Activated CD8-positive, alpha-beta memory T cell treated with anti-CD3 and anti-CD28 coated beads, Interleukin-2, amount 50 U/mL, for 1 hour (primary cell): Measurements from ENCODE around the gene HIPK1.

Source experiments
- DNase-seq: peaks from one replicate; pipeline ENCODE4 v3.0.0-alpha.2; 2020; ENCODE audit errors: extremely low read depth

HIPK1 gene

GRCh38 chr1:113928941-113929749 is at the start of gene HIPK1:
TSS of gene HIPK1 (plus strand) at chr1:113929324.
- DNase-seq: peak; percentile 84

GRCh38 chr1:113879739-113880038 is 49.4 kb upstream of the HIPK1 start:
- DNase-seq: no peak

GRCh38 chr1:113881661-113882060 is 47.5 kb upstream of the HIPK1 start:
- DNase-seq: no peak

GRCh38 chr1:113886417-113887401 is 42.4 kb upstream of the HIPK1 start:
- DNase-seq: no peak

GRCh38 chr1:113887402-113888175 is 41.5 kb upstream of the HIPK1 start, which contains the start of gene BCL2L15:
TSS of gene BCL2L15 (minus strand) at chr1:113887581. CDS start at chr1:113887375, 206 bp downstream.
- DNase-seq: no peak

GRCh38 chr1:113890816-113891215 is 38.3 kb upstream of the HIPK1 start:
- no peak for DNase-seq

- DNase-seq: no peak
These were observed 37.4 kb upstream of the HIPK1 start for GRCh38 chr1:113891631-113892220.

GRCh38 chr1:113893267-113893666 is 35.9 kb upstream of the HIPK1 start:
- no peak for DNase-seq

GRCh38 chr1:113895098-113895497 is 34.0 kb upstream of the HIPK1 start:
- no peak for DNase-seq

GRCh38 chr1:113895961-113896360 is 33.2 kb upstream of the HIPK1 start:
- no peak for DNase-seq

GRCh38 chr1:113898241-113898814 is 30.8 kb upstream of the HIPK1 start:
- no peak for DNase-seq

- DNase-seq: no peak
These were observed 30.0 kb upstream of the HIPK1 start for GRCh38 chr1:113899111-113899510.

GRCh38 chr1:113901191-113901590 is 27.9 kb upstream of the HIPK1 start:
- no peak for DNase-seq

GRCh38 chr1:113903501-113904292 is 25.4 kb upstream of the HIPK1 start:
- DNase-seq: no peak

GRCh38 chr1:113904293-113904673 is 24.8 kb upstream of the HIPK1 start:
- peak; percentile 30 for DNase-seq

- peak; percentile 97 for DNase-seq
These were observed 24.3 kb upstream of the HIPK1 start, which contains the start of the genes AP4B1 and DCLRE1B for GRCh38 chr1:113904674-113905434. TSS of gene AP4B1 (minus strand) at chr1:113904799. CDS start at chr1:113904717, 82 bp downstream. TSS of gene DCLRE1B (plus strand) at chr1:113905326. CDS start at chr1:113905587, 261 bp downstream.

- DNase-seq: no peak
These were observed 23.7 kb upstream of the HIPK1 start for GRCh38 chr1:113905435-113905861.

- no peak for DNase-seq
These were observed 16.4 kb upstream of the HIPK1 start for GRCh38 chr1:113912594-113913311.

- no peak for DNase-seq
These were observed 15.8 kb upstream of the HIPK1 start for GRCh38 chr1:113913312-113913668.
